ENCODE data around the gene RBBP4. TPM values are rescaled to one million over a fixed set of nuclear protein-coding genes. Genes with fewer than 3 reads are reported as not detected.
A peak's percentile ranks its signal among the peaks of the same experiment; 100 is the strongest.

The RBBP4 gene
- total and polyA plus RNA-seq, 2 of the 8 experiments (the other 6 are each of a cell fraction or from before 2014, with no cell fraction given), result 147 to 397 TPM

- peak overlapping the region; percentile 58 for H2BK120ac ChIP-seq (replicated peaks; ENCODE audit: low read depth, low read length)
- peak overlapping the region in 1 of 2 experiments; percentile 24; a peak in 2 of 4 replicates for H3K4me2 ChIP-seq (ENCODE audit: insufficient read depth in 1 of 2, low read depth in 2 of 2, low read length in 2 of 2)
Observed at GRCh38 chr1:32725615-32725982, 74.6 kb downstream of the RBBP4 start.

More at GRCh38 chr1:32725615-32725982, 74.6 kb downstream of the RBBP4 start:
- WGBS, 2 experiments (ENCODE audit: extremely low coverage in 1 of 2, insufficient coverage in 1 of 2, insufficient read length in 1 of 2, insufficient replicate concordance in 2 of 2, low coverage in 1 of 2, low lambda C conversion rate in 2 of 2, missing lambda C conversion rate in 1 of 2), result 96% methylated on average over 3 of the region's 3 CpGs; no CpG with 5 or more reads in 1 of the 2 experiments
- H2BK20ac ChIP-seq (ENCODE audit: low read length), result peak overlapping the region; percentile 99
- 0 out of 2 replicates have a peak overlapping the region, but pooled peaks have one; percentile 49 for H3K27ac ChIP-seq (ENCODE audit: low read depth, low read length)
- no peak overlapping the region for H3K14ac ChIP-seq (ENCODE audit: insufficient read length)
- H2BK5ac ChIP-seq (ENCODE audit: low read depth, low read length), result peak overlapping the region; percentile 92; the same call in 1 of the 2 replicates
- no peak overlapping the region for H4K8ac ChIP-seq (ENCODE audit: extremely low read depth, insufficient read depth, low read length)
- DNase-seq (ENCODE audit: low read depth in 1 of 2, low spot score in 2 of 2), result no peak
- no peak overlapping the region for H3K23ac ChIP-seq (ENCODE audit: insufficient read length)
- H3K36me3 ChIP-seq (ENCODE audit: control insufficient read depth in 2 of 4, insufficient read depth in 4 of 4, low read length in 3 of 4), result no peaks in the 10 kb centered on the region; a peak in 1 of 8 replicates
- H3K9ac ChIP-seq (replicated peaks in 1 of 4; ENCODE audit: extremely low read depth in 1 of 4, low read depth in 3 of 4, low read length in 3 of 4), result no peak overlapping the region
- TF ChIP-seq CHD1 (IDR thresholded peaks at IDR 0.05; ENCODE audit: low read depth, low read length) (no peak), CTCF (IDR thresholded peaks at IDR 0.05; ENCODE audit: control extremely low read depth in 1 of 3, insufficient read depth in 1 of 3, low read depth in 1 of 3, low read length in 3 of 3) (no peak), SP2 (IDR thresholded peaks at IDR 0.05; ENCODE audit: low read length) (no peak)
- TF ChIP-seq, protein P1, sequence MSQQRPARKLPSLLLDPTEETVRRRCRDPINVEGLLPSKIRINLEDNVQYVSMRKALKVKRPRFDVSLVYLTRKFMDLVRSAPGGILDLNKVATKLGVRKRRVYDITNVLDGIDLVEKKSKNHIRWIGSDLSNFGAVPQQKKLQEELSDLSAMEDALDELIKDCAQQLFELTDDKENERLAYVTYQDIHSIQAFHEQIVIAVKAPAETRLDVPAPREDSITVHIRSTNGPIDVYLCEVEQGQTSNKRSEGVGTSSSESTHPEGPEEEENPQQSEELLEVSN (IDR thresholded peaks at IDR 0.05), result no peak
- no peaks in the 10 kb centered on the region for H3K79me2 ChIP-seq (ENCODE audit: control insufficient read depth in 1 of 2, insufficient read depth in 2 of 2, low read length in 2 of 2)
- FAIRE-seq, result no peak
- H3K18ac ChIP-seq (ENCODE audit: extremely low read depth, low read length), result peak overlapping the region; percentile 97
- H3K4me3 ChIP-seq (ENCODE audit: extremely low read depth in 1 of 4, insufficient read depth in 2 of 4, low read depth in 3 of 4, low read length in 4 of 4), result no peak overlapping the region
- H3K79me1 ChIP-seq (ENCODE audit: low read depth, low read length), result no peaks in the 10 kb centered on the region
- H3K4ac ChIP-seq (replicated peaks; ENCODE audit: insufficient read length, low read depth, low read length), result peak overlapping the region; percentile 69
- H4K5ac ChIP-seq (ENCODE audit: insufficient read length, low read depth, low read length), result no peak overlapping the region
- H3K23me2 ChIP-seq (ENCODE audit: low read depth, low read length), result no peaks in the 10 kb centered on the region
- CTCF ChIA-PET (ENCODE audit: partially characterized antibody), result interaction anchor here (0.8 to 4.9 kb wide), 9 partner anchors 9 to 477 kb away, joined by 3 to 23 read pairs (median 3); no protein-coding TSS in a partner anchor
- H4K20me1 ChIP-seq (replicated peaks in 1 of 2; ENCODE audit: control insufficient read depth in 1 of 2, insufficient read depth in 2 of 2, low read length in 2 of 2), result no peaks in the 10 kb centered on the region
- peak overlapping the region; percentile 83; the same call in 1 of the 2 replicates for H2AFZ ChIP-seq (ENCODE audit: low read length)
- H3K4me1 ChIP-seq (replicated peaks in 1 of 4; ENCODE audit: control insufficient read depth in 3 of 4, insufficient read depth in 4 of 4, low read length in 3 of 4), result peaks cover 3 to 13% (median 13%) of the 10 kb centered on the region in 4 experiments
- no peak overlapping the region for H3K56ac ChIP-seq (replicated peaks; ENCODE audit: insufficient read length, low read depth, low read length)
- H3K9me3 ChIP-seq (ENCODE audit: insufficient read depth in 2 of 2, low read depth in 1 of 2, low read length in 1 of 2), result no peaks in the 10 kb centered on the region
- no peaks in the 10 kb centered on the region; a peak in 1 of 7 replicates for H3K27me3 ChIP-seq (replicated peaks in 1 of 4; ENCODE audit: control insufficient read depth in 3 of 4, extremely low read depth in 1 of 4, insufficient read depth in 3 of 4, low read length in 3 of 4)
- peak overlapping the region; percentile 100 for H2BK15ac ChIP-seq (ENCODE audit: low read length)
- H2BK12ac ChIP-seq (ENCODE audit: low read depth, low read length), result peak overlapping the region; percentile 99
- peak overlapping the region; percentile 34 for H2AK5ac ChIP-seq (ENCODE audit: low read depth, low read length)
- H4K91ac ChIP-seq (replicated peaks; ENCODE audit: insufficient read length, low read length), result peak overlapping the region; percentile 98
- POLR2A ChIA-PET (ENCODE audit: partially characterized antibody), result interaction anchor here (0.6 to 1.4 kb wide), 8 partner anchors 17 to 49 kb away, joined by 3 to 9 read pairs (median 3); no protein-coding TSS in a partner anchor
